CD1c-positive myeloid dendritic cell (primary cell): ENCODE measurements around the gene MBTPS1.
A peak's percentile ranks its signal among the peaks of the same experiment; 100 is the strongest.

Experiments used
- DNase-seq: peaks from one replicate; pipeline ENCODE4 v3.0.0-alpha.2; 2016; ENCODE audit errors: extremely low spot score

The MBTPS1 gene

GRCh38 chr16:84116720-84117493 is at the start of gene MBTPS1:
TSS of gene MBTPS1 (minus strand) at chr16:84116942. CDS start at chr16:84101783, 15,159 bp downstream.
- peak; percentile 99 for DNase-seq

GRCh38 chr16:84165746-84166145 is 49.0 kb upstream of the MBTPS1 start:
- DNase-seq = no peak

GRCh38 chr16:84161801-84162200 is 45.1 kb upstream of the MBTPS1 start:
- no peak for DNase-seq

- DNase-seq = no peak
Measured at GRCh38 chr16:84161037-84161436, 44.3 kb upstream of the MBTPS1 start.

GRCh38 chr16:84159800-84160199 is 43.1 kb upstream of the MBTPS1 start:
- no peak for DNase-seq

GRCh38 chr16:84159007-84159406 is 42.3 kb upstream of the MBTPS1 start:
- no peak for DNase-seq

GRCh38 chr16:84156342-84156784 is 39.6 kb upstream of the MBTPS1 start:
- DNase-seq = no peak

GRCh38 chr16:84155771-84156170 is 39.0 kb upstream of the MBTPS1 start:
- DNase-seq = no peak

- DNase-seq = no peak
Measured at GRCh38 chr16:84155226-84155625, 38.5 kb upstream of the MBTPS1 start.

GRCh38 chr16:84153660-84154214 is 37.0 kb upstream of the MBTPS1 start:
- no peak for DNase-seq

GRCh38 chr16:84150926-84151325 is 34.2 kb upstream of the MBTPS1 start:
- DNase-seq = no peak

GRCh38 chr16:84144859-84145639 is 28.3 kb upstream of the MBTPS1 start, which contains the start of the genes DNAAF1 and HSDL1:
TSS of gene DNAAF1 (plus strand) at chr16:84145308. CDS start at chr16:84145441, 133 bp downstream.
TSS of gene HSDL1 (minus strand) at chr16:84145177. CDS start at chr16:84131321, 13,856 bp downstream.
- peak; percentile 97 for DNase-seq

- DNase-seq = peak; percentile 22
Measured at GRCh38 chr16:84144209-84144858, 27.6 kb upstream of the MBTPS1 start.

GRCh38 chr16:84143784-84144199 is 27.1 kb upstream of the MBTPS1 start:
- DNase-seq = no peak

- no peak for DNase-seq
Measured at GRCh38 chr16:84143081-84143480, 26.3 kb upstream of the MBTPS1 start.

GRCh38 chr16:84141143-84141670 is 24.5 kb upstream of the MBTPS1 start:
- DNase-seq = no peak

- no peak for DNase-seq
Measured at GRCh38 chr16:84139628-84140258, 23.0 kb upstream of the MBTPS1 start.

- DNase-seq = no peak
Measured at GRCh38 chr16:84138824-84139627, 22.3 kb upstream of the MBTPS1 start.

- DNase-seq = no peak
Measured at GRCh38 chr16:84138500-84138823, 21.7 kb upstream of the MBTPS1 start.

- DNase-seq = no peak
Measured at GRCh38 chr16:84137769-84138357, 21.1 kb upstream of the MBTPS1 start.
